HG03558 (cell line): Measurements from ENCODE around the gene PRCC.
"Not testable (repeated sequence)": the region's sequence is repeated elsewhere in the genome, so short reads cannot be mapped to it uniquely, and the experiment has no call there.

Source experiments
- ATAC-seq: cut with Tn5 transposase; IDR thresholded peaks from one replicate; pipeline ENCODE4 v1.9.1; 2021; ENCODE audit warnings: moderate number of reproducible peaks; ENCODE audit not compliant: unreplicated experiment; ENCODE audit errors: extremely low read depth

The PRCC gene

GRCh38 chr1:156760092-156760795, 7.1 kb upstream of the PRCC start:
- no peak for ATAC-seq

- no peak for ATAC-seq
These were observed 6.6 kb upstream of the PRCC start for GRCh38 chr1:156760796-156761104.

- not testable (repeated sequence) for ATAC-seq
These were observed 2.2 kb upstream of the PRCC start for GRCh38 chr1:156765136-156765535.

- no peak for ATAC-seq
These were observed 1.7 kb upstream of the PRCC start for GRCh38 chr1:156765666-156766065.

GRCh38 chr1:156766298-156767100, 836 bp upstream of the PRCC start:
- ATAC-seq, result no peak

- no peak for ATAC-seq
These were observed 707 bp downstream of the PRCC start for GRCh38 chr1:156767879-156768604.

GRCh38 chr1:156768610-156769295, 1.4 kb downstream of the PRCC start:
- no peak for ATAC-seq

- no peak for ATAC-seq
These were observed 4.9 kb downstream of the PRCC start for GRCh38 chr1:156772222-156772621.

- no peak for ATAC-seq
These were observed 5.6 kb downstream of the PRCC start for GRCh38 chr1:156772728-156773497.

- no peak for ATAC-seq
These were observed 6.3 kb downstream of the PRCC start for GRCh38 chr1:156773607-156774006.

- no peak for ATAC-seq
These were observed 8.5 kb downstream of the PRCC start for GRCh38 chr1:156775799-156776198.

- no peak for ATAC-seq
These were observed 9.6 kb downstream of the PRCC start for GRCh38 chr1:156776942-156777341.

- no peak for ATAC-seq
These were observed 10.2 kb downstream of the PRCC start for GRCh38 chr1:156777573-156777972.

GRCh38 chr1:156781585-156782186, 14.4 kb downstream of the PRCC start:
- no peak for ATAC-seq

GRCh38 chr1:156785458-156785857, 18.1 kb downstream of the PRCC start:
- ATAC-seq, result no peak

- no peak for ATAC-seq
These were observed 19.3 kb downstream of the PRCC start for GRCh38 chr1:156786640-156787039.

GRCh38 chr1:156788136-156788535, 20.8 kb downstream of the PRCC start:
- no peak for ATAC-seq

GRCh38 chr1:156789621-156790318, 22.4 kb downstream of the PRCC start:
- no peak for ATAC-seq
